ENCODE measurements around the gene TMED6.

- TF ChIP-seq TAF1 (IDR thresholded peaks at IDR 0.05; ENCODE audit: low read depth) (no peak), TCF12 (IDR thresholded peaks at IDR 0.05; ENCODE audit: low read depth) (no peak), REST (IDR thresholded peaks at IDR 0.05; ENCODE audit: low read depth) (no peak), EP300 (IDR thresholded peaks at IDR 0.05; ENCODE audit: borderline replicate concordance) (no peak), YY1 (IDR thresholded peaks at IDR 0.05; ENCODE audit: low read depth) (no peak), EGR1 (IDR thresholded peaks at IDR 0.05) (no peak), USF1 (IDR thresholded peaks at IDR 0.05) (no peak), CREB1 (IDR thresholded peaks at IDR 0.05; ENCODE audit: low read depth) (no peak), TEAD4 (IDR thresholded peaks at IDR 0.05) (no peak), CEBPB (IDR thresholded peaks at IDR 0.05) (no peak), MAX (IDR thresholded peaks at IDR 0.05) (no peak)
Measured at GRCh38 chr16:69328854-69329316, 22.7 kb downstream of the TMED6 start.
